Esophagus (tissue), 2 donors: ENCODE data around the gene CDH24. TPM values are rescaled to one million over a fixed set of nuclear protein-coding genes. Genes with fewer than 3 reads are reported as not detected.

ENCODE experiments used
- H3K27ac ChIP-seq, 2 donors: one replicate each; pipeline ENCODE4 v1.5.1; 2013; ENCODE audit warnings: low read depth in 2 of 2, mild to moderate bottlenecking in 2 of 2, inconsistent platforms in 1 of 2, low read length in 1 of 2, moderate library complexity in 1 of 2
- H3K27me3 ChIP-seq, 2 donors: one replicate each; pipeline ENCODE4 v1.6.1; 2013; ENCODE audit warnings: low read length in 2 of 2, control low read depth in 1 of 2, mild to moderate bottlenecking in 1 of 2; ENCODE audit not compliant: insufficient read depth in 2 of 2, control insufficient read depth in 1 of 2
- H3K36me3 ChIP-seq, 2 donors: one replicate each; pipeline ENCODE4 v1.6.1; 2013; ENCODE audit warnings: low read length in 1 of 2; ENCODE audit not compliant: control insufficient read depth in 2 of 2, insufficient read depth in 2 of 2
- H3K4me1 ChIP-seq, 2 donors: one replicate each; pipeline ENCODE4 v1.6.1; 2013; ENCODE audit warnings: low read length in 1 of 2; ENCODE audit not compliant: control insufficient read depth in 2 of 2, insufficient read depth in 2 of 2
- H3K4me3 ChIP-seq, 2 donors: one replicate each; pipeline ENCODE4 v1.5.1; 2013; ENCODE audit warnings: low read length in 2 of 2, mild to moderate bottlenecking in 2 of 2, low read depth in 1 of 2, moderate library complexity in 1 of 2
- H3K9me3 ChIP-seq, 2 donors: one replicate each; pipeline ENCODE4 v1.6.1; 2013; ENCODE audit warnings: mild to moderate bottlenecking in 2 of 2, low read depth in 1 of 2, low read length in 1 of 2, moderate library complexity in 1 of 2; ENCODE audit not compliant: control insufficient read depth in 2 of 2, insufficient read depth in 1 of 2
- WGBS, 2 donors: extraction: QIAGEN DNeasy Blood & Tissue Kit; methylation state at CpG; one replicate each; pipeline ENCODE4 v1.1.7; 2013; 5-methylcytosine and 5-hydroxymethylcytosine counted together
- polyA plus RNA-seq, 2 donors: library from polyadenylated mRNA; stranded (reverse); fragments of 200-250 nt; gene quantifications; one replicate each; pipeline ENCODE4 v1.2.3, GENCODE V29; 2013
- donor health status: healthy with polysubstance abuse.
- donor health status: Bipolar disorder and iron deficiency.

The CDH24 gene
- polyA plus RNA-seq, 2 donors = 4.2 to 7.4 TPM

DNA sequence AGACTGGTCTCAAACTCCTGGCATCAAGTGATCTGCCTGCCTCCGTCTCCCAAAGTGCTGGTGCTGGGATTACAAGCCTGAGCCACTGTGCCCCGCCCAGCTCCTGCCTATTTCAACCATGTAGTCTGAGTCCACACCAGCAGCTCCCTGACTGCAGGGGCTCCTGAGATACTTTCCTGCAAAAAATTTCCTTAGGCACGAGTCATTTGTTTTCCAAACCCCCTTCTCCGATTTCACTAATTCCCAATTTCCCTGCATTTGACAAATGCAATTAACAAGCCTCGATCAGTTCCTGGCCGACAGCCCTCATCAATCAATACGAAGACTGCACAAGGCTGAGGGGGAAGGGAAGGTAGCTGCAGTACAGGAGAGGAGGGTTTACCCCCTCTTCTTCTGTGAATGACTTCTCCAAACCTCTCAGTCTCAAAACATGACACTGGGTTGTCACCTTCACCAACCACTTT lies 32.7 kb downstream of the CDH24 start:
- 67 to 81% methylated on average over 7 of the region's 7 CpGs for WGBS, 2 donors
- peaks cover 9 to 11% of the 10 kb centered on the region in 2 donors for H3K36me3 ChIP-seq
- H3K9me3 ChIP-seq = no peaks in the 10 kb centered on the region
- H3K27ac ChIP-seq = no peak overlapping the region
- no peaks in the 10 kb centered on the region for H3K27me3 ChIP-seq
- H3K4me1 ChIP-seq = no peaks in the 10 kb centered on the region
- no peak overlapping the region for H3K4me3 ChIP-seq

DNA sequence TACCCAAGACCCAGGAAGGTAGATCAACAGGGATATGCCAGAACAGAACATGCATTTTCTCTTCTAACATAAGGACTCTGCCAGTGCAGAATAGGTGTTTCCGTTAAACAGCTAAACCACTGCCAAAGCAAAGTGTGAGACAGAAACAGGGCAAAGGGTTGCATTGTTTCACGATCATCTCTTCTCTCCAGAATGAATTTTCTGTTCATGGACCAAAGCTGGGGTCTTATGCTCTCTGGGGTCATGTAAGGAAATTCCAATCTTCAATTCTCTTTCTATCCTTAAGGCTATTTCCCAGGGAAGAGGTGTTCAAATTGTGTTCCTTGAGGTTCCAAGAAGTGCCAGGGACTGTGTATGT lies 33.5 kb downstream of the CDH24 start:
- WGBS, 2 donors = 88 to 91% methylated on average over 2 of the region's 2 CpGs
- Histone ChIP-seq H3K4me3 (no peak overlapping the region), H3K4me1 (no peaks in the 10 kb centered on the region), H3K36me3 (peaks cover 9 to 11% of the 10 kb centered on the region in 2 donors), H3K9me3 (no peaks in the 10 kb centered on the region), H3K27me3 (no peaks in the 10 kb centered on the region), H3K27ac (no peak overlapping the region)

DNA sequence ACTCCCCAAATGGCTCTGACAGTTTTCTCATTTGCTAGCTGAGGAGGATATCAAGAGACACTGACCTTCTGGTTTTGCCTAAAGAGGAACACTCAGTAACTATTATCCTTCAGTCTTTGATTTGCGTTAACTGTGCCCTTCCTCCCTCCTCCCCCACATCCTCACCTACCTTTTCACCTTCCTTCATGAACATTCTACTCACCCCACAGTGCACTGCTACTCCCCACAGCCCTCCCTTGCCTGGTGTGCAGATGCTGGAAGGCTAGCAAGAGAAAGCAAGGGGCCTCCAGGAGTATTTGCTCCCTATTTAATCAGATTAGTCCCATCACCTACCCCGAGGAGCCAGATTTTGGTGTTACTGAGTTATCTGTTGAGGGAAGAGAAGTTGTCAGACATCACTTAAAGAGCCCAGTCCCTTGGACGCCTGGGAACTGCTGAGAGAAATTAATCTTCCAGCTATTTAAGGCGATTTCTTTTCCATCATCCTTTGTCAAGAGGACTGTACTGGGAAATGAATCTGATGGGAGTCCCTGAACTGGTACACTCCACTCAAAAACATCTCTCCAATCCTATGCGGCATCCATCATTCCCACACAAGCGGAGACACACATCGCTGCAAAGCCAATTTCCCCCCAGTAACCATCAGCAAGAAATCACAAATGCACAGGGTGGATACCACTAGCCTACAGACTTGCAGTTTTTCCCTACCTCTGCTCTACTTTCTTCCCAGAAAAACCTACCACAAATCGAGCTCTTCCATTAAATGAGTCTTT lies 34.1 kb downstream of the CDH24 start:
- Histone ChIP-seq H3K4me3 (no peak overlapping the region), H3K4me1 (no peaks in the 10 kb centered on the region), H3K9me3 (no peaks in the 10 kb centered on the region), H3K36me3 (peaks cover 7 to 11% of the 10 kb centered on the region in 2 donors), H3K27me3 (no peaks in the 10 kb centered on the region), H3K27ac (no peak overlapping the region)
- WGBS, 2 donors = 80 to 83% methylated on average over 8 of the region's 8 CpGs

DNA sequence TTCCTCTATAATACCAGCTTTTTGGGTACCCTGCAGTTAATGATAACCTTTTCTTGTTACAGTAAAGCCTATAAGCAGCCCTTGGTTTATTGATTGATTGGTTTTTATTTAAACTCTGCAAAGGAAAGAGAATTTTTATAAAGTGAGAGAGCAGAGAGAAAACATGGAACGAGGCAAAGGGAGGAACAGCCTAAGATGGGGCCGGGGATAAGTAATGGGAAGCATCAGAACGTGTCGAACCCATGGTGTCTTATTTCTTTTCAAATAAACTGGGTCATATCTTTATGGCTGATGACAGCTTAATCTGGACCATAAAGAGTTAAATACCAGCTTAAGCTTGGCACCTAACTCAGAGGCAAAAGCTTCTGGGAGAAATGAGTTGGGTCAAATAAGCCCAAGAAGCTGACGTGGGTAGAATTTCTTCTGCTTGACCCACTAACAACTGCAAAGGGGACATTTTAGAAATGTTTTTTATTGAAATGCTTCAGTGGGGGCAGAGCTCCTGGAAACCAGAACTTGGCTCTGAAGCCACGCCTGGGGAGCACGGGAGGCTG lies 35.4 kb downstream of the CDH24 start:
- H3K36me3 ChIP-seq = peaks cover 7 to 11% of the 10 kb centered on the region in 2 donors
- H3K9me3 ChIP-seq = no peaks in the 10 kb centered on the region
- H3K4me1 ChIP-seq = no peaks in the 10 kb centered on the region
- H3K4me3 ChIP-seq = no peak overlapping the region
- 50 to 58% methylated on average over 7 of the region's 7 CpGs for WGBS, 2 donors
- H3K27me3 ChIP-seq = no peaks in the 10 kb centered on the region
- no peak overlapping the region for H3K27ac ChIP-seq

DNA sequence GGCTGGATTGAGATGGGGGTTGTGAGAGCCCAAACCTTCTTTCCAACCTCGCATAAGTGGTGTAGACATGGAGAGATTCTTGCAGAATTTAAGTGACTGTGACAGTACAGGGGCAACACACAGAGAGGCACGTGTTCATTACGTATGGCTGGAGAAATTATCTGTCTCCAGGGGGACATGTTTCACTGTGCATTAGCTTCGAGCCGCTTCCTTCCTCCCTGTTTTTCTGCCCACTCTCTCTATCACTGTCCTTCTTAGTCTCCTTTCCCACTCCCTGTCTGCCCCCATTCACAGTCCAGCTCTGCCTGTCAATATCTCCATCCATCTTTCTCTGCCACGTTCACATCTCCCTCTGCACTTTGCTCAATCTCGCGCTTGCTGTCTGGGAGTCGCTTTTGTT lies 35.9 kb downstream of the CDH24 start:
- 72 to 79% methylated on average over 9 of the region's 9 CpGs for WGBS, 2 donors
- H3K9me3 ChIP-seq = no peaks in the 10 kb centered on the region
- peaks cover 7 to 11% of the 10 kb centered on the region in 2 donors for H3K36me3 ChIP-seq
- no peaks in the 10 kb centered on the region for H3K4me1 ChIP-seq
- H3K4me3 ChIP-seq = no peak overlapping the region
- no peak overlapping the region for H3K27ac ChIP-seq
- H3K27me3 ChIP-seq = no peaks in the 10 kb centered on the region

DNA sequence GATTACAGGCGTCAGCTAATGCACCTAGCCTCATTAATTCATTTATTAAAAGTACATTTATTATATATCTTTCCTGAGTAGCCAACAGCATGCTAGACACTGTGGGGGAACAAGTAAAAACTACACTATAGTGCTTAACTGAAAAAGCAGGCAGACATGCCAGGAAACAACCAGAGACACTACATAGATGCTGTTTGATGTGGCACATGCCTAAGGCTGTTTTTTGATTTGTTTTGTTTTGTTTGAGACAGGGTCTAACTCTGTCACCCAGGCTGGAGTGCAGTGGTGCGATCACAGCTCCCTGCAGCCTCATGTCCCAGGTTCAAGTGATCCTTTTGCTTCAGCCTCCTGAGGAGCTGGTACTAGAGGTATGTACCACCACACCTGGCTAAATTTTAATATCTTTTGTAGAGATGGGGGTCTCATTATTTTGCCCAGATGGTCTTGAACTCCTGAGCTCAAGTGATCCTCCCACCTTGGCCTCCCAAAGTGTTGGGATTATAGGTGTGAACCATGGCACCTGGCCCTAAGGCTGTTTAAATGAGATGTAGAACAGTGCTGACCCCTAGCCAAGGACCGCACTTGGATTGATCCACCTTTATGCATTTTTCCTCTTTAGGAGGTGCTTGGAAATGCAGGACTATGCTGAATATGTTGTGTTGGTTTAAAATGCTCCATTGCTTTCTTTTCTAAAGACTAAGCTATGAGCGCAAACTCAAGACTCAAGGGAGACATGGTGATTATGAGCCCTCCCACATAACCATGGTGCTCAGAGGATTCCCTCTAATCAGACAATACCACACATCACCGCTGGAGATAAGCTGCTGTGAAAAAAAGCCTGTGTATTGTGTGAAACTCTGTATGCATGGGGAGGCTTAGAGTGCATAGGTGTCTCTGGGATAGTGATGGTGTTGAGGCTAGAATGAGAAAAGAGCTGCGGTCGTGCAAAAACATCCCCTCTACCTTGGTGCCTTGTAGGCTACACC lies 36.9 kb downstream of the CDH24 start:
- WGBS, 2 donors = 91 to 92% methylated on average over 7 of the region's 7 CpGs
- H3K27ac ChIP-seq = no peak overlapping the region

DNA sequence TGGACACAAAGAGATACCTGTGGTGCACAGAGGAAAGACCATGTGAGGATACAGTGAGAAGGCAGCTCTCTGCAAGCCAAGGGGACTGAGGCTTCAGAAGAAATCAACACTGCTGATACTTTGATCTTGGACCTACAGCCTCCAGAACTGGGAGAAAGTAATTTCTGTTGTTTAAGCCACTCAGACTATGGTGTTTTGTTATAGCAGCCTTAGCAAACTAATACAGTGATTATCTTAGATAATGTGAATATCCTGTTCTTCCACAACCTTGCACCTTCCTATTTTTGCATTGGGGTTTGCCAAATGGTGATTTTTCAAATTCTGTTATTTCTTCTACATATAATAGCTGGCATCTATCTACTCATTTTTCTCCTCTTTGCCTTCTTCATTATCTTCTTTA lies 39.2 kb downstream of the CDH24 start:
- Histone ChIP-seq H3K4me1 (no peaks in the 10 kb centered on the region), H3K27me3 (no peaks in the 10 kb centered on the region), H3K36me3 (no peaks in the 10 kb centered on the region), H3K27ac (no peak overlapping the region), H3K4me3 (no peak overlapping the region), H3K9me3 (no peaks in the 10 kb centered on the region)

More for the DNA sequence above, 36.9 kb downstream of the CDH24 start:
- H3K9me3 ChIP-seq = no peaks in the 10 kb centered on the region
- no peaks in the 10 kb centered on the region for H3K27me3 ChIP-seq
- H3K4me3 ChIP-seq = no peak overlapping the region
- H3K36me3 ChIP-seq = peaks cover 2 to 4% of the 10 kb centered on the region in 2 donors
- no peaks in the 10 kb centered on the region for H3K4me1 ChIP-seq

DNA sequence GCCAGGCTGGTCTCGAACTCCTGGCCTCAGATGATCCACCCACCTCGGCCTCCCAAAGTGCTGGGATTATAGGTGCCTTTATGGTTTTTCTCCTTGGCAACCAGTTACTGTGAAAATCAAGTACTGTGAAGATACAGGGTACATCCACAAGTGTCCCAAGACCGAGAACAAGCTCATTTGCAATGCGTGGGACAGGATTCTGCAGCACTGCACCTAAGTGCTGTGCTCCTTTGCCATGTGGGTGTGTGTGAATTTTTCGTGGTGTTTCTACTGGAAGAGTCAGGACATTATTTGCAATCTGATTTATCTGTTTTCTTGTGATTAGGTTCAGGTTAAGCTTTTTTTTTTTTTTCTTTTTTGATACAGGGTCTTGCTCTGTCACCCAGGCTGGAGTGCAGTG lies 40.2 kb downstream of the CDH24 start:
- no peak overlapping the region for H3K4me3 ChIP-seq
- H3K27ac ChIP-seq = no peak overlapping the region
- no peaks in the 10 kb centered on the region for H3K27me3 ChIP-seq
- no peaks in the 10 kb centered on the region for H3K36me3 ChIP-seq
- WGBS, 2 donors = 80 to 86% methylated on average over 5 of the region's 5 CpGs
- no peaks in the 10 kb centered on the region for H3K4me1 ChIP-seq
- H3K9me3 ChIP-seq = no peaks in the 10 kb centered on the region

DNA sequence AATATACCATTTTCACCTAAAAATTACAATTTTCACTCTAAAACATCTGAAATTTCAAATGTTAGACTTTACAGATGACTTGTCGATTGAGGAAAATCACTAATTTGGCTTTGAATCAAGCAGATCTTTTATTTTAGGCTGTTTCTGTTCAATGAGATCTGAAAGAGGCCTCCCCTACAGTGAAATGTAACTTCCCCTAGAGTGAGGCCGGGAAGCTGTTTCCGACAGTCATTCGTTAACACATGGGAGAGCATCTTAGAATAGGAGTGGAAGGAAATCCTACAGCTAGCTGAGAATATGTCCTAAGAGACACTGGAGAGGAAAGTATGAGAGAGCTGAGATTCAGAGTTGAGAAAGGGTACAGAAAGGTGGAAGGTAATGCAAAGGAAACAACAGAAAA lies 41.7 kb downstream of the CDH24 start:
- Histone ChIP-seq H3K27me3 (no peaks in the 10 kb centered on the region), H3K9me3 (no peaks in the 10 kb centered on the region), H3K27ac (no peak overlapping the region), H3K36me3 (no peaks in the 10 kb centered on the region), H3K4me3 (no peak overlapping the region), H3K4me1 (no peaks in the 10 kb centered on the region)
- 83 to 88% methylated on average over 4 of the region's 4 CpGs for WGBS, 2 donors
